ENCODE data around the gene GSE1.
A peak's percentile ranks its signal among the peaks of the same experiment; 100 is the strongest.

- TF ChIP-seq CTCF (IDR thresholded peaks at IDR 0.05) (no peak), POLR2AphosphoS5 (IDR thresholded peaks at IDR 0.05) (no peak), POLR2A (IDR thresholded peaks at IDR 0.05) (peak in 1 of 2 donors; percentile 0)
Observed at GRCh38 chr16:85616607-85617321, 3.6 kb downstream of the GSE1 start.
